ENCODE results near the gene RNF44. TPM values are rescaled to one million over a fixed set of nuclear protein-coding genes. Genes with fewer than 3 reads are reported as not detected.

RNF44 gene
- total RNA-seq, 2 donors from 2014 or later: 11.1 to 14.7 TPM

GRCh38 chr5:176529116-176529740 lies 8.0 kb downstream of the RNF44 start:
- Histone ChIP-seq H3K4me1 (ENCODE audit: control insufficient read depth in 1 of 2, low read depth in 2 of 2) (peaks cover 12 to 16% of the 10 kb centered on the region in 2 donors), H3K4me3 (no peak overlapping the region), H3K27ac (no peak overlapping the region), H3K36me3 (peaks cover 35% of the 10 kb centered on the region), H3K27me3 (replicated peaks; ENCODE audit: insufficient read depth) (no peaks in the 10 kb centered on the region), H3K9me3 (no peaks in the 10 kb centered on the region)
- TF ChIP-seq CTCF (IDR thresholded peaks at IDR 0.05): no peak
- no peak for ATAC-seq (ENCODE audit: insufficient number of reproducible peaks, low FRiP score, low read depth)
- DNase-seq (ENCODE audit: low spot score): no peak

GRCh38 chr5:176528761-176529115 lies 8.5 kb downstream of the RNF44 start:
- Histone ChIP-seq H3K4me3 (no peak overlapping the region), H3K27me3 (replicated peaks; ENCODE audit: insufficient read depth) (no peaks in the 10 kb centered on the region), H3K27ac (no peak overlapping the region), H3K9me3 (no peaks in the 10 kb centered on the region), H3K36me3 (peaks cover 35% of the 10 kb centered on the region), H3K4me1 (ENCODE audit: control insufficient read depth in 1 of 2, low read depth in 2 of 2) (peaks cover 8 to 12% of the 10 kb centered on the region in 2 donors)
- DNase-seq (ENCODE audit: low spot score) (no peak), ATAC-seq (ENCODE audit: insufficient number of reproducible peaks, low FRiP score, low read depth) (no peak)
- no peak for TF ChIP-seq CTCF (IDR thresholded peaks at IDR 0.05)

GRCh38 chr5:176528301-176528700 lies 8.9 kb downstream of the RNF44 start:
- no peak overlapping the region for H3K4me3 ChIP-seq
- H3K36me3 ChIP-seq: peaks cover 35% of the 10 kb centered on the region
- ATAC-seq (ENCODE audit: insufficient number of reproducible peaks, low FRiP score, low read depth) (no peak), DNase-seq (ENCODE audit: low spot score) (no peak)
- H3K27ac ChIP-seq: no peak overlapping the region
- no peaks in the 10 kb centered on the region for H3K27me3 ChIP-seq (replicated peaks; ENCODE audit: insufficient read depth)
- peaks cover 3 to 7% of the 10 kb centered on the region in 2 donors for H3K4me1 ChIP-seq (ENCODE audit: control insufficient read depth in 1 of 2, low read depth in 2 of 2)
- TF ChIP-seq CTCF (IDR thresholded peaks at IDR 0.05): no peak
- no peaks in the 10 kb centered on the region for H3K9me3 ChIP-seq

DNA sequence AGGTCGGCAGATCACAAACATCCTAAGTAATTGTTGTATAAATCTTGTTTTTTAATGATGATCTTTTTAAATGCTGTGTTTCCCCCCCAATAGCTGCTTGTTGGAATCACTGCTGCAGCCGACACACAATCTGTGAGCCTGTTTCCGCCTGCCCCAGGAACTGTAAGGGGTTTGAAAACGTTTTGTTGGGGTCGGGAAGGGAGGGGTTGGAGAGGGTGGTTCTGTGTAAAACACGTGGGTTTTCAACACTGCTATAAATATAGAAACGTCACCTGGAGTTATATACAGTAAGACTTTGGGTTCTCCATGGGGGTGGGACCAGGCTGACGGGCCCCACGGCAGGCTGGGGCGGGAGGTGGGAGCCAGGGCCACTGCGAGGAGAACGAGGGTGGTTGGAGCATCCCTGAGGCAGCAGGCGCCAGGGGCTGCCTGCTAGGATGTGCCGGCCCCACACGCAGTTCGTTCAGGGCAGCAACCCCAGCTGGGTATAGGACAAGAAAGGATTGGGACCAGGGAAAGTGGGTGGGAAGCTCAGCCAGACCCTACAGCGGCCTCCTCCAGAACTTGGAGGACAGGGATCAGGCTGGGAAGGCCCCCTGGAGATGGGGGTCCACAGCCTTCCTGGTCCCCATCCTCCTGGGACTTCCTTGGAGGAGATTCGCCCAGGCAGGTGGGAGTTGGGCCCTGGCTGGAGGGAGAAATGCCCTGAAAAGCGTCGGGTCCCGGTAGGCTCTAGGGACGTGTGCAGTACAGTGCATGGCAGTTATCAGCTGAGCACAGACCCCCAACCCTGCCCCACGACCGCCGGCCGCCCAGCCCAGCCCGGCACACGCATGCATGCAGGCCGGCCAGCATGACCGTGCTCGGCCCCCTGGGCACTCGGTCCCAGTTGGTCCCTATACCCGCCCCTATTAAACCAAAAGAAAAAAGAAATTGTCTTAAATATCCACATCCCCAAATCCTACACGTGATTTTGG lies 9.7 kb downstream of the RNF44 start:
- DNase-seq (ENCODE audit: low spot score) (no peak), ATAC-seq (ENCODE audit: insufficient number of reproducible peaks, low FRiP score, low read depth) (no peak)
- H3K9me3 ChIP-seq: no peaks in the 10 kb centered on the region
- no peaks in the 10 kb centered on the region for H3K4me1 ChIP-seq (ENCODE audit: control insufficient read depth in 1 of 2, low read depth in 2 of 2)
- peaks cover 35% of the 10 kb centered on the region for H3K36me3 ChIP-seq
- no peak overlapping the region for H3K27ac ChIP-seq
- no peaks in the 10 kb centered on the region for H3K27me3 ChIP-seq (replicated peaks; ENCODE audit: insufficient read depth)
- no peak overlapping the region for H3K4me3 ChIP-seq
- no peak for TF ChIP-seq CTCF (IDR thresholded peaks at IDR 0.05)

GRCh38 chr5:176526462-176526861 lies 10.7 kb downstream of the RNF44 start:
- no peak for DNase-seq (ENCODE audit: low spot score)
- Histone ChIP-seq H3K27ac (no peak overlapping the region), H3K9me3 (no peaks in the 10 kb centered on the region), H3K27me3 (replicated peaks; ENCODE audit: insufficient read depth) (no peaks in the 10 kb centered on the region), H3K36me3 (peaks cover 31% of the 10 kb centered on the region), H3K4me1 (ENCODE audit: control insufficient read depth in 1 of 2, low read depth in 2 of 2) (no peaks in the 10 kb centered on the region), H3K4me3 (no peak overlapping the region)
- no peak for ATAC-seq (ENCODE audit: insufficient number of reproducible peaks, low FRiP score, low read depth)
- TF ChIP-seq CTCF (IDR thresholded peaks at IDR 0.05): no peak
